Measurements from ENCODE around the gene MAPT.

MAPT gene

GRCh38 chr17:45973099-45973780 is 78.9 kb downstream of the MAPT start:
- no peak for DNase-seq (ENCODE audit: low read depth in 2 of 2)

- DNase-seq (ENCODE audit: low read depth in 2 of 2): no peak
These were observed 79.8 kb downstream of the MAPT start for GRCh38 chr17:45973946-45974859.

- no peak for DNase-seq (ENCODE audit: low read depth in 2 of 2)
These were observed 80.7 kb downstream of the MAPT start for GRCh38 chr17:45974916-45975630.

- DNase-seq (ENCODE audit: low read depth in 2 of 2): no peak
These were observed 81.4 kb downstream of the MAPT start for GRCh38 chr17:45975640-45976295.

- DNase-seq (ENCODE audit: low read depth in 2 of 2): no peak
These were observed 82.0 kb downstream of the MAPT start for GRCh38 chr17:45976391-45976754.

- DNase-seq (ENCODE audit: low read depth in 2 of 2): no peak
These were observed 82.6 kb downstream of the MAPT start for GRCh38 chr17:45976755-45977505.

GRCh38 chr17:45977506-45977824 is 83.1 kb downstream of the MAPT start:
- no peak for DNase-seq (ENCODE audit: low read depth in 2 of 2)

- no peak for DNase-seq (ENCODE audit: low read depth in 2 of 2)
These were observed 83.7 kb downstream of the MAPT start for GRCh38 chr17:45977976-45978626.

- no peak for DNase-seq (ENCODE audit: low read depth in 2 of 2)
These were observed 84.8 kb downstream of the MAPT start for GRCh38 chr17:45979137-45979536.

GRCh38 chr17:45980855-45981254 is 86.5 kb downstream of the MAPT start:
- no peak for DNase-seq (ENCODE audit: low read depth in 2 of 2)

GRCh38 chr17:45981306-45981705 is 87.0 kb downstream of the MAPT start:
- no peak for DNase-seq (ENCODE audit: low read depth in 2 of 2)

- no peak for DNase-seq (ENCODE audit: low read depth in 2 of 2)
These were observed 88.6 kb downstream of the MAPT start for GRCh38 chr17:45982791-45983613.

GRCh38 chr17:45983614-45984310 is 89.4 kb downstream of the MAPT start:
- no peak for DNase-seq (ENCODE audit: low read depth in 2 of 2)

GRCh38 chr17:45984368-45984767 is 90.0 kb downstream of the MAPT start:
- no peak for DNase-seq (ENCODE audit: low read depth in 2 of 2)

- DNase-seq (ENCODE audit: low read depth in 2 of 2): no peak
These were observed 91.1 kb downstream of the MAPT start for GRCh38 chr17:45985447-45985846.

GRCh38 chr17:45986056-45986455 is 91.7 kb downstream of the MAPT start:
- DNase-seq (ENCODE audit: low read depth in 2 of 2): no peak

GRCh38 chr17:45987706-45988105 is 93.4 kb downstream of the MAPT start:
- DNase-seq (ENCODE audit: low read depth in 2 of 2): no peak

GRCh38 chr17:45989759-45990158 is 95.4 kb downstream of the MAPT start:
- no peak for DNase-seq (ENCODE audit: low read depth in 2 of 2)

GRCh38 chr17:45990886-45991285 is 96.5 kb downstream of the MAPT start:
- no peak for DNase-seq (ENCODE audit: low read depth in 2 of 2)

Measured in stimulated activated CD8-positive, alpha-beta memory T cell treated with anti-CD3 and anti-CD28 coated beads, Interleukin-2, amount 100 ng/mL, for 1 hour (primary cell).